GM12878 (cell line): ENCODE data around the gene PRDM15. TPM values are rescaled to one million over a fixed set of nuclear protein-coding genes. Genes with fewer than 3 reads are reported as not detected.

Source experiments
- ATAC-seq: fragments of 200-7000 bp; cut with Tn5 transposase; 3 replicates; pipeline ENCODE4 v1.9.1; 2020; ENCODE audit warnings: mild to moderate bottlenecking, moderate library complexity
- BruUV-seq: library from RNA; stranded (reverse); fragments of 400-500 nt; replicated peaks from 2 replicates; lab custom pipeline; 2021; lab: Mats Ljungman, UMichigan
- CTCF ChIA-PET: fragments of 300-600 bp; sonication (Branson Sonifier 250); formaldehyde crosslinking; extraction: SDS; loops from one replicate; lab custom pipeline; 2021; ENCODE audit warnings: inconsistent platforms; lab: Yijun Ruan, JAX
- POLR2A ChIA-PET: fragments of 350-600 bp; formaldehyde crosslinking; extraction: SDS; loops from one replicate; lab custom pipeline; 2021; ENCODE audit warnings: inconsistent platforms; lab: Charles Lee
- RAD21 ChIA-PET: fragments of 300-600 bp; sonication (Branson Sonifier 250); formaldehyde crosslinking; loops from one replicate; lab custom pipeline; 2023; ENCODE audit warnings: antibody characterized with exemption; ENCODE audit not compliant: unreplicated experiment; lab: Charles Lee
- SMC1A ChIA-PET: fragments of 300-600 bp; sonication (Branson Sonifier 250); formaldehyde crosslinking; loops from one replicate; lab custom pipeline; 2023; ENCODE audit not compliant: unreplicated experiment, uncharacterized antibody; lab: Charles Lee
- DNase-seq: peaks from one replicate; pipeline ENCODE4 v3.0.0-alpha.2; 2011; ENCODE audit warnings: low read depth, low spot score
- FAIRE-seq: peaks from 3 replicates; lab custom pipeline; 2011; peaks lifted over from hg19 to GRCh38; lab: Jason Lieb, UNC
- H2AFZ ChIP-seq: 2 replicates; pipeline ENCODE4 v1.6.0; 2011; ENCODE audit warnings: low read depth, low read length, control low read depth; ENCODE audit not compliant: control insufficient read depth
- H3K27ac ChIP-seq: 2 replicates; pipeline ENCODE4 v1.5.1; 2011; ENCODE audit warnings: control low read depth; ENCODE audit not compliant: control insufficient read depth, insufficient read depth
- H3K27me3 ChIP-seq, 2 experiments: replicated peaks in 1 of 2; 2 replicates each; pipeline versions ENCODE4 v1.6.0 to v1.6.1; 2011; ENCODE audit warnings: low read length in 1 of 2; ENCODE audit not compliant: control insufficient read depth in 2 of 2, insufficient read depth in 2 of 2
- H3K36me3 ChIP-seq, 2 experiments: 2 replicates each; pipeline ENCODE4 v1.5.1; 2011; ENCODE audit warnings: low read length in 1 of 2; ENCODE audit not compliant: control insufficient read depth in 2 of 2, insufficient read depth in 2 of 2
- H3K4me1 ChIP-seq: 2 replicates; pipeline ENCODE4 v1.6.1; 2011; ENCODE audit warnings: mild to moderate bottlenecking, low read length, moderate library complexity, mixed read lengths; ENCODE audit not compliant: control insufficient read depth, insufficient read depth
- H3K4me2 ChIP-seq: 2 replicates; pipeline ENCODE4 v1.6.0; 2011; ENCODE audit warnings: control low read depth; ENCODE audit not compliant: control insufficient read depth, insufficient read depth
- H3K4me3 ChIP-seq: fragments of 200-600 bp; sonication (generic); 2 replicates; pipeline ENCODE4 v1.5.1; 2016
- H3K79me2 ChIP-seq: 2 replicates; pipeline ENCODE4 v1.6.0; 2011; ENCODE audit warnings: low read length; ENCODE audit not compliant: control insufficient read depth, insufficient read depth
- H3K9ac ChIP-seq: 2 replicates; pipeline ENCODE4 v1.8.0; 2011; ENCODE audit warnings: low read length, control low read depth, mixed read lengths; ENCODE audit not compliant: control insufficient read depth, insufficient read depth
- H3K9me3 ChIP-seq: replicated peaks from 3 replicates; pipeline ENCODE4 v1.5.1; 2011; ENCODE audit warnings: mild to moderate bottlenecking, low read length; ENCODE audit not compliant: control insufficient read depth, insufficient read depth
- H4K20me1 ChIP-seq: 2 replicates; pipeline ENCODE4 v1.6.0; 2011; ENCODE audit not compliant: control insufficient read depth, insufficient read depth
- EGR1 ChIP-seq, 2 experiments: IDR thresholded peaks; 1 replicate in 1 of 2; 2 replicates in 1 of 2; pipeline ENCODE4 v1.6.1; 2011 to 2012; ENCODE audit warnings: low read depth in 2 of 2, low read length in 2 of 2, borderline replicate concordance in 1 of 2, mild to moderate bottlenecking in 1 of 2, moderate library complexity in 1 of 2
- MTA2 ChIP-seq: fragments of 450-650 bp; IDR thresholded peaks from 2 replicates; pipeline ENCODE4 v1.6.1; 2016; ENCODE audit warnings: low read depth, mild to moderate bottlenecking, moderate library complexity
- NFXL1 ChIP-seq: fragments of 450-650 bp; IDR thresholded peaks from 2 replicates; pipeline ENCODE4 v1.6.1; 2017; ENCODE audit warnings: antibody characterized with exemption, mild to moderate bottlenecking, borderline replicate concordance
- PAX8 ChIP-seq: fragments of 450-650 bp; IDR thresholded peaks from 2 replicates; pipeline ENCODE4 v1.6.1; 2017; ENCODE audit warnings: mild to moderate bottlenecking, moderate library complexity
- SMARCA5 ChIP-seq: fragments of 450-650 bp; IDR thresholded peaks from 2 replicates; pipeline ENCODE4 v1.6.1; 2017; ENCODE audit warnings: mild to moderate bottlenecking
- SPI1 ChIP-seq: IDR thresholded peaks from 2 replicates; pipeline ENCODE4 v1.6.1; 2011; ENCODE audit warnings: low read depth, mild to moderate bottlenecking, low read length, moderate library complexity, borderline replicate concordance; ENCODE audit not compliant: insufficient read depth
- SREBF2 ChIP-seq: IDR thresholded peaks from 2 replicates; pipeline ENCODE4 v1.6.1; 2012; ENCODE audit warnings: mild to moderate bottlenecking, low read length
- TCF7 ChIP-seq: IDR thresholded peaks from 2 replicates; pipeline ENCODE4 v1.6.1; 2014; ENCODE audit warnings: antibody characterized with exemption, borderline replicate concordance
- YY1 ChIP-seq: IDR thresholded peaks from 2 replicates; pipeline ENCODE4 v1.6.1; 2011; ENCODE audit warnings: low read depth, mild to moderate bottlenecking, low read length
- WGBS: methylation state at CpG from one replicate; pipeline ENCODE4 v1.1.6; 2016; ENCODE audit warnings: low lambda C conversion rate; ENCODE audit not compliant: insufficient replicate concordance, insufficient coverage; ENCODE audit errors: missing lambda C conversion rate; 5-methylcytosine and 5-hydroxymethylcytosine counted together
- in situ Hi-C: fragments of 300-500 bp; cut with MboI; formaldehyde crosslinking; loops from 9 replicates; pipeline ENCODE4 v1.14.3; 2018; ENCODE audit warnings: mixed read lengths
- intact Hi-C: fragments of 100-400 bp; cut with micrococcal nuclease; formaldehyde crosslinking; loops from one replicate; pipeline ENCODE4 v1.14.2; 2022; ENCODE audit not compliant: unreplicated experiment
- polyA plus RNA-seq, 11 experiments: library from polyadenylated mRNA; depleted of rRNA in 4 of 11; unstranded in 6 of 11; stranded (reverse) in 5 of 11; fragments of >200 nt; fragmentation: Nextera tagmentation in 4 of 11; fragmentation: Illumina TruSeq in 1 of 11; extraction: Ambion mirVana in 4 of 11; extraction: Trizol in 1 of 11; gene quantifications; 1 replicate in 1 of 11; 2 replicates in 10 of 11; pipeline versions ENCODE4 v1.2.1 to v1.2.3, GENCODE V29; 2011 to 2016; ENCODE audit warnings: inconsistent platforms in 2 of 11, missing spikeins in 2 of 11, low read depth in 1 of 11
- total RNA-seq, 4 experiments: library from RNA; depleted of rRNA in 3 of 4; stranded (reverse); fragments of >200 nt in 3 of 4; fragmentation: Illumina TruSeq in 1 of 4; extraction: Trizol in 1 of 4; gene quantifications; 2 replicates each; pipeline versions ENCODE4 v1.2.1 to v1.2.3, GENCODE V29; 2013 to 2021
- TF ChIP-seq, protein P1 (sequence below): fragments of 450-650 bp; IDR thresholded peaks from 2 replicates; pipeline ENCODE4 v1.6.1; 2016; ENCODE audit warnings: mild to moderate bottlenecking, moderate library complexity, borderline replicate concordance
- TF ChIP-seq, protein P2 (sequence below): IDR thresholded peaks from 2 replicates; pipeline ENCODE4 v1.6.1; 2011; ENCODE audit warnings: borderline replicate concordance, low read depth, mild to moderate bottlenecking, moderate library complexity, mixed read lengths, low read length; ENCODE audit not compliant: insufficient read depth; ENCODE audit errors: extremely low read length
- TF ChIP-seq, protein P3 (sequence below), 3 experiments: IDR thresholded peaks in 2 of 3; conservative IDR thresholded peaks in 1 of 3; 2 replicates each; pipeline ENCODE4 v1.5.1; 2011; ENCODE audit warnings: low read depth in 3 of 3, low read length in 3 of 3, mild to moderate bottlenecking in 3 of 3, control low read depth in 2 of 3, moderate library complexity in 2 of 3, inconsistent platforms in 1 of 3, mixed read lengths in 1 of 3; ENCODE audit not compliant: control insufficient read depth in 2 of 3, insufficient read depth in 1 of 3; ENCODE audit errors: extremely low read depth in 1 of 3

Gene PRDM15
- total and polyA plus RNA-seq, 10 of the 15 experiments (the other 5 are each of a cell fraction or from before 2014, with no cell fraction given), result 2.2 to 16.0 (median 8.6) TPM

- Histone ChIP-seq H3K27ac (no peak overlapping the region), H3K79me2 (no peaks in the 10 kb centered on the region), H3K36me3 (peaks cover 19 to 37% of the 10 kb centered on the region in 2 experiments), H3K9ac (no peak overlapping the region), H3K9me3 (no peaks in the 10 kb centered on the region; the same call in 2 of the 3 replicates), H4K20me1 (no peaks in the 10 kb centered on the region), H3K4me1 (no peaks in the 10 kb centered on the region), H3K27me3 (no peaks in the 10 kb centered on the region), H3K4me2 (no peak overlapping the region), H2AFZ (no peak overlapping the region), H3K4me3 (no peak overlapping the region)
- FAIRE-seq (no peak), ATAC-seq (no peak), DNase-seq (no peak)
- SMC1A ChIA-PET, result no interaction called here
- TF ChIP-seq SMARCA5 (no peak), NFXL1 (no peak), PAX8 (no peak), SPI1 (no peak), EGR1 (IDR thresholded peaks at IDR 0.05; ENCODE audit: borderline replicate concordance in 1 of 2, low read depth in 2 of 2, low read length in 2 of 2) (no peak), SREBF2 (no peak), TCF7 (no peak), MTA2 (no peak), YY1 (no peak)
- TF ChIP-seq, protein P1, sequence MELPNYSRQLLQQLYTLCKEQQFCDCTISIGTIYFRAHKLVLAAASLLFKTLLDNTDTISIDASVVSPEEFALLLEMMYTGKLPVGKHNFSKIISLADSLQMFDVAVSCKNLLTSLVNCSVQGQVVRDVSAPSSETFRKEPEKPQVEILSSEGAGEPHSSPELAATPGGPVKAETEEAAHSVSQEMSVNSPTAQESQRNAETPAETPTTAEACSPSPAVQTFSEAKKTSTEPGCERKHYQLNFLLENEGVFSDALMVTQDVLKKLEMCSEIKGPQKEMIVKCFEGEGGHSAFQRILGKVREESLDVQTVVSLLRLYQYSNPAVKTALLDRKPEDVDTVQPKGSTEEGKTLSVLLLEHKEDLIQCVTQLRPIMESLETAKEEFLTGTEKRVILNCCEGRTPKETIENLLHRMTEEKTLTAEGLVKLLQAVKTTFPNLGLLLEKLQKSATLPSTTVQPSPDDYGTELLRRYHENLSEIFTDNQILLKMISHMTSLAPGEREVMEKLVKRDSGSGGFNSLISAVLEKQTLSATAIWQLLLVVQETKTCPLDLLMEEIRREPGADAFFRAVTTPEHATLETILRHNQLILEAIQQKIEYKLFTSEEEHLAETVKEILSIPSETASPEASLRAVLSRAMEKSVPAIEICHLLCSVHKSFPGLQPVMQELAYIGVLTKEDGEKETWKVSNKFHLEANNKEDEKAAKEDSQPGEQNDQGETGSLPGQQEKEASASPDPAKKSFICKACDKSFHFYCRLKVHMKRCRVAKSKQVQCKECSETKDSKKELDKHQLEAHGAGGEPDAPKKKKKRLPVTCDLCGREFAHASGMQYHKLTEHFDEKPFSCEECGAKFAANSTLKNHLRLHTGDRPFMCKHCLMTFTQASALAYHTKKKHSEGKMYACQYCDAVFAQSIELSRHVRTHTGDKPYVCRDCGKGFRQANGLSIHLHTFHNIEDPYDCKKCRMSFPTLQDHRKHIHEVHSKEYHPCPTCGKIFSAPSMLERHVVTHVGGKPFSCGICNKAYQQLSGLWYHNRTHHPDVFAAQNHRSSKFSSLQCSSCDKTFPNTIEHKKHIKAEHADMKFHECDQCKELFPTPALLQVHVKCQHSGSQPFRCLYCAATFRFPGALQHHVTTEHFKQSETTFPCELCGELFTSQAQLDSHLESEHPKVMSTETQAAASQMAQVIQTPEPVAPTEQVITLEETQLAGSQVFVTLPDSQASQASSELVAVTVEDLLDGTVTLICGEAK, result no peak
- TF ChIP-seq, protein P2, sequence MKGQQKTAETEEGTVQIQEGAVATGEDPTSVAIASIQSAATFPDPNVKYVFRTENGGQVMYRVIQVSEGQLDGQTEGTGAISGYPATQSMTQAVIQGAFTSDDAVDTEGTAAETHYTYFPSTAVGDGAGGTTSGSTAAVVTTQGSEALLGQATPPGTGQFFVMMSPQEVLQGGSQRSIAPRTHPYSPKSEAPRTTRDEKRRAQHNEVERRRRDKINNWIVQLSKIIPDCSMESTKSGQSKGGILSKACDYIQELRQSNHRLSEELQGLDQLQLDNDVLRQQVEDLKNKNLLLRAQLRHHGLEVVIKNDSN, result no peak
- TF ChIP-seq, protein P3, sequence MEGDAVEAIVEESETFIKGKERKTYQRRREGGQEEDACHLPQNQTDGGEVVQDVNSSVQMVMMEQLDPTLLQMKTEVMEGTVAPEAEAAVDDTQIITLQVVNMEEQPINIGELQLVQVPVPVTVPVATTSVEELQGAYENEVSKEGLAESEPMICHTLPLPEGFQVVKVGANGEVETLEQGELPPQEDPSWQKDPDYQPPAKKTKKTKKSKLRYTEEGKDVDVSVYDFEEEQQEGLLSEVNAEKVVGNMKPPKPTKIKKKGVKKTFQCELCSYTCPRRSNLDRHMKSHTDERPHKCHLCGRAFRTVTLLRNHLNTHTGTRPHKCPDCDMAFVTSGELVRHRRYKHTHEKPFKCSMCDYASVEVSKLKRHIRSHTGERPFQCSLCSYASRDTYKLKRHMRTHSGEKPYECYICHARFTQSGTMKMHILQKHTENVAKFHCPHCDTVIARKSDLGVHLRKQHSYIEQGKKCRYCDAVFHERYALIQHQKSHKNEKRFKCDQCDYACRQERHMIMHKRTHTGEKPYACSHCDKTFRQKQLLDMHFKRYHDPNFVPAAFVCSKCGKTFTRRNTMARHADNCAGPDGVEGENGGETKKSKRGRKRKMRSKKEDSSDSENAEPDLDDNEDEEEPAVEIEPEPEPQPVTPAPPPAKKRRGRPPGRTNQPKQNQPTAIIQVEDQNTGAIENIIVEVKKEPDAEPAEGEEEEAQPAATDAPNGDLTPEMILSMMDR (IDR thresholded peaks at IDR 0.05 in 2 of 3, conservative IDR thresholded peaks at IDR 0.05 in 1 of 3; ENCODE audit: control insufficient read depth in 2 of 3, extremely low read depth in 1 of 3, insufficient read depth in 1 of 3, low read depth in 3 of 3, low read length in 3 of 3), result no peak
- POLR2A ChIA-PET, result interaction anchor here (0.5 kb wide), 1 partner anchor 9 kb away, joined by 3 read pairs; no protein-coding TSS in a partner anchor
- CTCF ChIA-PET, result no interaction called here
- RAD21 ChIA-PET, result no interaction called here
- no TSS peak for BruUV-seq
- in situ Hi-C loops (no loop called here), intact Hi-C loops (no loop called here)
- 99% methylated on average over 5 of the region's 5 CpGs for WGBS
Observed at GRCh38 chr21:41802198-41802584, 77.0 kb downstream of the PRDM15 start.
